SK-N-SH (cell line): ENCODE measurements around the gene CHST15. TPM values are rescaled to one million over a fixed set of nuclear protein-coding genes. Genes with fewer than 3 reads are reported as not detected.

Experiments used
- CTCF ChIA-PET: fragments of 300-600, 350-600 bp; formaldehyde crosslinking; extraction: SDS; loops from one replicate; lab custom pipeline; 2021; lab: Yijun Ruan, JAX
- POLR2A ChIA-PET: fragments of 350-600 bp; sonication (Branson Sonifier 250); formaldehyde crosslinking; extraction: SDS; loops from one replicate; lab custom pipeline; 2020; ENCODE audit warnings: antibody characterized with exemption, inconsistent platforms; lab: Yijun Ruan, JAX
- DNase-seq: peaks from one replicate; pipeline ENCODE4 v3.0.0; 2012
- H2AFZ ChIP-seq: fragments of 200-600 bp; sonication (generic); 2 replicates; pipeline ENCODE4 v1.8.1; 2016; ENCODE audit warnings: antibody characterized with exemption, mild to moderate bottlenecking, low read depth
- H3F3A ChIP-seq: fragments of 200-600 bp; sonication (generic); replicated peaks from 2 replicates; pipeline ENCODE3; 2016; ENCODE audit warnings: antibody characterized with exemption, mild to moderate bottlenecking; ENCODE audit not compliant: insufficient read depth
- H3K27ac ChIP-seq, 2 experiments: fragments of 200-500 bp in 1 of 2; fragments of 200-600 bp in 1 of 2; sonication (Bioruptor generic) in 1 of 2; sonication (generic), shearing (Covaris generic) in 1 of 2; 2 replicates each; pipeline versions ENCODE4 v1.5.1 to v1.6.1; 2014 to 2016; ENCODE audit warnings: low read depth in 2 of 2, inconsistent platforms in 1 of 2, low read length in 1 of 2, mild to moderate bottlenecking in 1 of 2, mixed read lengths in 1 of 2
- H3K27me3 ChIP-seq: fragments of 200-600 bp; sonication (generic), shearing (Covaris generic); 2 replicates; pipeline ENCODE4 v1.6.1; 2016; ENCODE audit warnings: mixed run types; ENCODE audit not compliant: insufficient read depth
- H3K36me3 ChIP-seq, 2 experiments: fragments of 200-500 bp in 1 of 2; fragments of 200-600 bp in 1 of 2; sonication (Bioruptor generic) in 1 of 2; sonication (generic) in 1 of 2; replicated peaks in 1 of 2; 2 replicates each; pipeline versions ENCODE3 to v1.5.1; 2014 to 2016; ENCODE audit warnings: low read length in 1 of 2, mild to moderate bottlenecking in 1 of 2; ENCODE audit not compliant: insufficient read depth in 2 of 2, control insufficient read depth in 1 of 2
- H3K4me1 ChIP-seq, 2 experiments: fragments of 200-500 bp in 1 of 2; fragments of 200-600 bp in 1 of 2; sonication (Bioruptor generic) in 1 of 2; sonication (generic), shearing (Covaris generic) in 1 of 2; 2 replicates each; pipeline versions ENCODE4 v1.5.1 to v1.6.1; 2014 to 2016; ENCODE audit warnings: low read depth in 1 of 2, low read length in 1 of 2, mixed run types in 1 of 2; ENCODE audit not compliant: insufficient read depth in 2 of 2, control insufficient read depth in 1 of 2
- H3K4me2 ChIP-seq: fragments of 200-600 bp; sonication (generic), shearing (Covaris generic); 2 replicates; pipeline ENCODE4 v1.6.1; 2017; ENCODE audit warnings: mixed run types
- H3K4me3 ChIP-seq, 2 experiments: fragments of 200-500 bp in 1 of 2; fragments of 200-600 bp in 1 of 2; sonication (Bioruptor generic) in 1 of 2; sonication (generic), shearing (Covaris generic) in 1 of 2; 2 replicates each; pipeline versions ENCODE4 v1.5.1 to v1.8.1; 2014 to 2016; ENCODE audit warnings: low read depth in 2 of 2, inconsistent platforms in 1 of 2, low read length in 1 of 2, mild to moderate bottlenecking in 1 of 2, mixed read lengths in 1 of 2, moderate library complexity in 1 of 2
- H3K79me2 ChIP-seq: fragments of 200-600 bp; sonication (generic); 2 replicates; pipeline ENCODE4 v1.8.1; 2017; ENCODE audit warnings: mild to moderate bottlenecking; ENCODE audit not compliant: insufficient read depth
- H3K9ac ChIP-seq: fragments of 200-600 bp; sonication (generic); 2 replicates; pipeline ENCODE4 v1.6.1; 2017; ENCODE audit warnings: mixed run types
- H3K9me2 ChIP-seq: fragments of 200-600 bp; sonication (generic); 2 replicates; pipeline ENCODE4 v1.6.1; 2017; ENCODE audit warnings: mixed run types
- H3K9me3 ChIP-seq: fragments of 200-600 bp; sonication (generic); 2 replicates; pipeline ENCODE4 v1.6.1; 2017; ENCODE audit warnings: mixed run types, mild to moderate bottlenecking, moderate library complexity
- H4K20me1 ChIP-seq: fragments of 200-600 bp; sonication (generic); 2 replicates; pipeline ENCODE4 v1.6.1; 2017; ENCODE audit warnings: mild to moderate bottlenecking, mixed run types; ENCODE audit not compliant: insufficient read depth
- CHD2 ChIP-seq: fragments of 150-350 bp; IDR thresholded peaks from 2 replicates; pipeline ENCODE4 v1.6.1; 2018; ENCODE audit warnings: low read length; ENCODE audit not compliant: partially characterized antibody
- EP300 ChIP-seq, 2 experiments: IDR thresholded peaks; 2 replicates each; pipeline versions ENCODE4 v1.4.0 to v1.6.1; 2012; ENCODE audit warnings: borderline replicate concordance in 1 of 2, low read depth in 1 of 2, low read length in 1 of 2
- FOSL2 ChIP-seq: IDR thresholded peaks from 2 replicates; pipeline ENCODE4 v1.4.0; 2012; ENCODE audit warnings: low read depth, mild to moderate bottlenecking, moderate library complexity, borderline replicate concordance
- PBX3 ChIP-seq: IDR thresholded peaks from 2 replicates; pipeline ENCODE4; 2012
- RCOR1 ChIP-seq: fragments of 150-350 bp; IDR thresholded peaks from 2 replicates; pipeline ENCODE4 v1.6.1; 2017; ENCODE audit warnings: antibody characterized with exemption, low read length
- REST ChIP-seq: IDR thresholded peaks from 2 replicates; pipeline ENCODE4 v1.6.1; 2012; ENCODE audit warnings: mild to moderate bottlenecking, low read depth, low read length, moderate library complexity
- TAF1 ChIP-seq: IDR thresholded peaks from 2 replicates; pipeline ENCODE4 v1.6.1; 2012; ENCODE audit warnings: low read depth, mild to moderate bottlenecking, low read length, moderate library complexity, borderline replicate concordance
- WGBS: methylation state at CpG from one replicate; pipeline ENCODE4 v1.1.6; 2017; ENCODE audit warnings: low lambda C conversion rate; 5-methylcytosine and 5-hydroxymethylcytosine counted together
- polyA plus RNA-seq, 3 experiments: library from polyadenylated mRNA; depleted of rRNA; stranded (reverse); fragments of >200 nt; gene quantifications; 2 replicates each; pipeline ENCODE4 v1.2.3, GENCODE V29; 2012
- TF ChIP-seq, protein P1 (sequence below): IDR thresholded peaks from 2 replicates; pipeline ENCODE4 v1.4.0; 2012; ENCODE audit warnings: low read depth, borderline replicate concordance

CHST15 gene
- polyA plus RNA-seq, 1 of the 3 experiments (the other 2 are of a cell fraction) = 0.02 TPM

DNA sequence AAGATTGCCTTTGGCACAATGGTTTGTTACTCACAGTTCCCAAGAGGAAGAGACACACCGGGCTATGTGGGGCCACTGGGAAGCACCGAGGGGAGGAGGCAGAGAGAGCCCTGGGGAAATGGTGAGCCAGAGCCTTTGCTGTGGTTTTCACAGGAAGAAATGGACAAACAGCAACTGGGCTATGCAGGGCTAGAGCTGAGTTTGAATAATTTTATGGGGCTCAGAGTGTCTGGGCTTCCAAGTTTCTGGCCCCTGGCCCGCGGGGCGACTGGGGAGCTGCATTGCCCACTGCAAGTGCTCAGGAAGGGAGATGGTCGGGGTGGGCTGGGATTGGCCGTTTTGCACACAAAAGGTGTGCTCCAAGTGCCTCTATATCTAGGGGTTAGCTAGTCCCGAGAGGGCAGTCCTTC lies 92.6 kb downstream of the CHST15 start:
- H3K9ac ChIP-seq = no peak overlapping the region
- no peaks in the 10 kb centered on the region for H3K9me2 ChIP-seq
- no peaks in the 10 kb centered on the region for H3K79me2 ChIP-seq
- WGBS = 59% methylated on average over 8 of the region's 8 CpGs
- no peaks in the 10 kb centered on the region for H3K36me3 ChIP-seq
- H4K20me1 ChIP-seq = no peaks in the 10 kb centered on the region
- H3K4me2 ChIP-seq = no peak overlapping the region
- no peak overlapping the region for H3K27ac ChIP-seq
- no peak overlapping the region for H3K4me3 ChIP-seq
- no peaks in the 10 kb centered on the region for H3K9me3 ChIP-seq
- H3K4me1 ChIP-seq = no peaks in the 10 kb centered on the region
- no peaks in the 10 kb centered on the region for H3F3A ChIP-seq
- ChIA-PET POLR2A (no interaction called here), CTCF (interaction anchor here (19.4 kb wide), 1 partner anchor 384 kb away, joined by 520 read pairs; no protein-coding TSS in a partner anchor)
- H3K27me3 ChIP-seq = no peaks in the 10 kb centered on the region
- DNase-seq = no peak
- H2AFZ ChIP-seq = no peak overlapping the region
- TF ChIP-seq TAF1 = no peak
- TF ChIP-seq, protein P1, sequence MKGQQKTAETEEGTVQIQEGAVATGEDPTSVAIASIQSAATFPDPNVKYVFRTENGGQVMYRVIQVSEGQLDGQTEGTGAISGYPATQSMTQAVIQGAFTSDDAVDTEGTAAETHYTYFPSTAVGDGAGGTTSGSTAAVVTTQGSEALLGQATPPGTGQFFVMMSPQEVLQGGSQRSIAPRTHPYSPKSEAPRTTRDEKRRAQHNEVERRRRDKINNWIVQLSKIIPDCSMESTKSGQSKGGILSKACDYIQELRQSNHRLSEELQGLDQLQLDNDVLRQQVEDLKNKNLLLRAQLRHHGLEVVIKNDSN = no peak
- no peak for TF ChIP-seq CHD2

DNA sequence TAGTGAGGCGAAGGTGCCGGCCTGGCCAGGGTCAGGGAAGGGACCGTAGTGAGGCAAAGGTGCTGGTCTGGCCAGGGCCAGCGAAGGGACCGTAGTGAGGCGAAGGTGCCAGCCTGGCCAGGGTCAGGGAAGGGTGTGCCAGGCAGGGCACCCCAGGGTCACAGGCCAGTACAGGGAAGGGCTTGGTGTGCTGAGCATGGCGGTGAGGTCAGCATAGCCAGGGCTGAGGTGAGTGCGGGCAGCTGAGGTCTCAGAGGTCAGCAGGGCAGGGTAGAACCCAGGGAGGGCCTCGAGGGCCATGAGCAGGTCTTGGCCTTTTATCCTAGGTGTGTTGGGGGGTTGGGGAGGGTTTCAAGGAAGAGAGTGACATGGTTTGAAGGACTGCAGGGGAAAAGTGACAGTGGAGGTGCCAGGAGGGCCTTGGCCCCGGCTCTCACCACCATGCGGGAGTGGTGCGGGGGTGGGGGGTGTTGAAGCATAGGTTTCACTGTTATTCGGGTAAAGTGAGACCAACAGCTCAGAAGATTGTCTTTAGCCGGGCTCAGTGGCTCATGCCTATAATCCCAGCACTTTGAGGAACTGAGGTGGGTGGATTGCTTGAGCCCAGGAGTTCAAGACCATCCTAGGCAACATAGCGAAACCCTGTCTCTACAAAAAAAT lies 93.3 kb downstream of the CHST15 start:
- H3F3A ChIP-seq = no peaks in the 10 kb centered on the region
- H3K79me2 ChIP-seq = no peaks in the 10 kb centered on the region
- no peak overlapping the region for H3K4me3 ChIP-seq
- ChIA-PET CTCF (interaction anchor here (19.4 kb wide), 1 partner anchor 385 kb away, joined by 520 read pairs; no protein-coding TSS in a partner anchor), POLR2A (no interaction called here)
- H3K27me3 ChIP-seq = no peaks in the 10 kb centered on the region
- TF ChIP-seq RCOR1 = no peak
- no peak for TF ChIP-seq PBX3
- no peak for TF ChIP-seq FOSL2
- no peak for TF ChIP-seq REST
- TF ChIP-seq, protein P1 = no peak
- no peak for TF ChIP-seq EP300 (IDR thresholded peaks at IDR 0.05; ENCODE audit: borderline replicate concordance in 1 of 2, low read depth in 1 of 2, low read length in 1 of 2)
- H3K9me3 ChIP-seq = no peaks in the 10 kb centered on the region
- H2AFZ ChIP-seq = no peak overlapping the region
- peak; percentile 17 for DNase-seq
- no peaks in the 10 kb centered on the region for H4K20me1 ChIP-seq
- H3K9ac ChIP-seq = no peak overlapping the region
- H3K27ac ChIP-seq = no peak overlapping the region
- no peaks in the 10 kb centered on the region for H3K4me1 ChIP-seq
- no peaks in the 10 kb centered on the region for H3K36me3 ChIP-seq
- no peak overlapping the region for H3K4me2 ChIP-seq
- WGBS = 61% methylated on average over 15 of the region's 15 CpGs
- no peaks in the 10 kb centered on the region for H3K9me2 ChIP-seq
